Measurements from ENCODE around the gene TPT1.

TPT1 gene

GRCh38 chr13:45289936-45290563, 50.9 kb downstream of the TPT1 start:
- Histone ChIP-seq H3K9me2 (ENCODE audit: low read depth, low read length) (no peaks in the 10 kb centered on the region), H3K4me2 (ENCODE audit: low read length) (no peak overlapping the region), H3K27ac (ENCODE audit: low read depth, low read length, poor library complexity, severe bottlenecking) (no peak overlapping the region), H3K36me3 (ENCODE audit: insufficient read depth, low read length) (no peaks in the 10 kb centered on the region; the same call in 1 of the 2 replicates), H3K9ac (ENCODE audit: low read length) (no peak overlapping the region), H3K4me1 (ENCODE audit: insufficient read depth, low read length, severe bottlenecking) (no peaks in the 10 kb centered on the region), H4K20me1 (ENCODE audit: insufficient read depth, low read length) (no peaks in the 10 kb centered on the region), H3F3A (ENCODE audit: insufficient read depth, low read length) (no peaks in the 10 kb centered on the region), H3K9me3 (ENCODE audit: low read length) (no peaks in the 10 kb centered on the region), H3K79me2 (ENCODE audit: insufficient read depth, low read length) (no peaks in the 10 kb centered on the region), H3K4me3 (ENCODE audit: low read depth, low read length, poor library complexity, severe bottlenecking) (no peak overlapping the region), H2AFZ (ENCODE audit: low read length) (no peak overlapping the region), H3K27me3 (ENCODE audit: insufficient read depth, low read length) (no peaks in the 10 kb centered on the region)
- TF ChIP-seq EZH2 (IDR thresholded peaks at IDR 0.05; ENCODE audit: borderline replicate concordance, low read length) (no peak), CTCF (IDR thresholded peaks at IDR 0.05; ENCODE audit: low read length) (no peak)
